Measurements from ENCODE around the gene DHRSX.

DHRSX gene

GRCh38 chrX:2434270-2435163 is 66.3 kb downstream of the DHRSX start:
- Histone ChIP-seq H3K4me3 (replicated peaks; ENCODE audit: low read depth, low read length) (no peak overlapping the region), H3K27me3 (replicated peaks; ENCODE audit: control insufficient read depth, insufficient read depth, low read length) (no peaks in the 10 kb centered on the region), H3K36me3 (ENCODE audit: control insufficient read depth, insufficient read depth, low read length) (no peaks in the 10 kb centered on the region)
- no peak for TF ChIP-seq CTCF (IDR thresholded peaks at IDR 0.05; ENCODE audit: insufficient read depth, low read length, poor library complexity, severe bottlenecking)
- no peak for DNase-seq (ENCODE audit: extremely low read depth, insufficient read length)

- no peak for DNase-seq (ENCODE audit: extremely low read depth, insufficient read length)
- Histone ChIP-seq H3K27me3 (replicated peaks; ENCODE audit: control insufficient read depth, insufficient read depth, low read length) (no peaks in the 10 kb centered on the region), H3K36me3 (ENCODE audit: control insufficient read depth, insufficient read depth, low read length) (no peaks in the 10 kb centered on the region), H3K4me3 (replicated peaks; ENCODE audit: low read depth, low read length) (no peak overlapping the region)
- TF ChIP-seq CTCF (IDR thresholded peaks at IDR 0.05; ENCODE audit: insufficient read depth, low read length, poor library complexity, severe bottlenecking), result no peak
Measured at GRCh38 chrX:2432298-2432863, 68.4 kb downstream of the DHRSX start.

GRCh38 chrX:2430265-2430825 is 70.4 kb downstream of the DHRSX start:
- DNase-seq (ENCODE audit: extremely low read depth, insufficient read length), result no peak
- no peak overlapping the region for H3K4me3 ChIP-seq (replicated peaks; ENCODE audit: low read depth, low read length)
- no peak for TF ChIP-seq CTCF (IDR thresholded peaks at IDR 0.05; ENCODE audit: insufficient read depth, low read length, poor library complexity, severe bottlenecking)

GRCh38 chrX:2427737-2428136 is 73.0 kb downstream of the DHRSX start:
- no peaks in the 10 kb centered on the region for H3K27me3 ChIP-seq (replicated peaks; ENCODE audit: control insufficient read depth, insufficient read depth, low read length)
- DNase-seq (ENCODE audit: extremely low read depth, insufficient read length), result no peak
- H3K4me3 ChIP-seq (replicated peaks; ENCODE audit: low read depth, low read length), result no peak overlapping the region
- no peak for TF ChIP-seq CTCF (IDR thresholded peaks at IDR 0.05; ENCODE audit: insufficient read depth, low read length, poor library complexity, severe bottlenecking)
- no peaks in the 10 kb centered on the region; the same call in none of the 2 replicates for H3K36me3 ChIP-seq (ENCODE audit: control insufficient read depth, insufficient read depth, low read length)

More at GRCh38 chrX:2430265-2430825, 70.4 kb downstream of the DHRSX start:
- Histone ChIP-seq H3K27me3 (replicated peaks; ENCODE audit: control insufficient read depth, insufficient read depth, low read length) (no peaks in the 10 kb centered on the region), H3K36me3 (ENCODE audit: control insufficient read depth, insufficient read depth, low read length) (no peaks in the 10 kb centered on the region; the same call in none of the 2 replicates)

GRCh38 chrX:2427147-2427546 is 73.6 kb downstream of the DHRSX start:
- Histone ChIP-seq H3K36me3 (ENCODE audit: control insufficient read depth, insufficient read depth, low read length) (no peaks in the 10 kb centered on the region; the same call in none of the 2 replicates), H3K27me3 (replicated peaks; ENCODE audit: control insufficient read depth, insufficient read depth, low read length) (no peaks in the 10 kb centered on the region), H3K4me3 (replicated peaks; ENCODE audit: low read depth, low read length) (no peak overlapping the region)
- TF ChIP-seq CTCF (IDR thresholded peaks at IDR 0.05; ENCODE audit: insufficient read depth, low read length, poor library complexity, severe bottlenecking), result no peak
- DNase-seq (ENCODE audit: extremely low read depth, insufficient read length), result no peak
